SK-N-SH (cell line): ENCODE data around the gene C1orf159.

Experiments
- RCOR1 ChIP-seq: fragments of 150-350 bp; IDR thresholded peaks from 2 replicates; pipeline ENCODE4 v1.6.1; 2017; ENCODE audit warnings: antibody characterized with exemption, low read length
- RXRA ChIP-seq: IDR thresholded peaks from 2 replicates; pipeline ENCODE4 v1.4.0; 2012; ENCODE audit warnings: low read depth, mild to moderate bottlenecking, borderline replicate concordance
- TF ChIP-seq, protein P1 (sequence below): fragments of 200-600 bp; sonication (generic); IDR thresholded peaks from 2 replicates; pipeline ENCODE4 v1.6.1; 2017; ENCODE audit warnings: antibody characterized with exemption, mild to moderate bottlenecking, moderate library complexity

DNA sequence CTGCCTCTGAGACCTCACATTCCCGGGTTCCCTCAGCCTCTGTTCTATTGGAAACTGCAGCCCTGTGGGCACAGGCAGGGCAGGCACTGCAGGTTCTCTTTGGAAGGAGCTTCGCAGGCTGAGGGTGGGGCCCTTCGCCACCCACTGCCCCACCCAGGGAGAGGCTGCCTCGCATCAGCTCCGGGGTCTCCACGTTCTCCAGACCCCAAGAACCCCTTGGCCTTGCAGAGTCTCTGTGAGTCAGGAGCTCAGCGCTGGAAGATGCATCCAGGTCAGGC is 8.6 kb upstream of the C1orf159 start:
- no peak for TF ChIP-seq RCOR1
- no peak for TF ChIP-seq RXRA
- TF ChIP-seq, protein P1, sequence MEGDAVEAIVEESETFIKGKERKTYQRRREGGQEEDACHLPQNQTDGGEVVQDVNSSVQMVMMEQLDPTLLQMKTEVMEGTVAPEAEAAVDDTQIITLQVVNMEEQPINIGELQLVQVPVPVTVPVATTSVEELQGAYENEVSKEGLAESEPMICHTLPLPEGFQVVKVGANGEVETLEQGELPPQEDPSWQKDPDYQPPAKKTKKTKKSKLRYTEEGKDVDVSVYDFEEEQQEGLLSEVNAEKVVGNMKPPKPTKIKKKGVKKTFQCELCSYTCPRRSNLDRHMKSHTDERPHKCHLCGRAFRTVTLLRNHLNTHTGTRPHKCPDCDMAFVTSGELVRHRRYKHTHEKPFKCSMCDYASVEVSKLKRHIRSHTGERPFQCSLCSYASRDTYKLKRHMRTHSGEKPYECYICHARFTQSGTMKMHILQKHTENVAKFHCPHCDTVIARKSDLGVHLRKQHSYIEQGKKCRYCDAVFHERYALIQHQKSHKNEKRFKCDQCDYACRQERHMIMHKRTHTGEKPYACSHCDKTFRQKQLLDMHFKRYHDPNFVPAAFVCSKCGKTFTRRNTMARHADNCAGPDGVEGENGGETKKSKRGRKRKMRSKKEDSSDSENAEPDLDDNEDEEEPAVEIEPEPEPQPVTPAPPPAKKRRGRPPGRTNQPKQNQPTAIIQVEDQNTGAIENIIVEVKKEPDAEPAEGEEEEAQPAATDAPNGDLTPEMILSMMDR: no peak
